GM19240 (cell line): ENCODE results near the gene SORCS2.

Experiments
- DNase-seq: peaks from one replicate; pipeline ENCODE4 v3.0.0; 2011; ENCODE audit warnings: low spot score; ENCODE audit not compliant: insufficient read length

The SORCS2 gene

GRCh38 chr4:7627251-7628250 lies 435.2 kb downstream of the SORCS2 start:
- DNase-seq, result no peak

- no peak for DNase-seq
Measured at GRCh38 chr4:7628432-7628831, 436.1 kb downstream of the SORCS2 start.

GRCh38 chr4:7629501-7630254 lies 437.3 kb downstream of the SORCS2 start:
- DNase-seq, result no peak

- DNase-seq, result no peak
Measured at GRCh38 chr4:7630568-7631287, 438.4 kb downstream of the SORCS2 start.

GRCh38 chr4:7631288-7632014 lies 439.1 kb downstream of the SORCS2 start:
- DNase-seq, result no peak

GRCh38 chr4:7632341-7632740 lies 440.0 kb downstream of the SORCS2 start:
- no peak for DNase-seq

GRCh38 chr4:7632971-7633370 lies 440.6 kb downstream of the SORCS2 start:
- DNase-seq, result no peak

- DNase-seq, result no peak
Measured at GRCh38 chr4:7634661-7635251, 442.4 kb downstream of the SORCS2 start.

GRCh38 chr4:7635445-7636239 lies 443.3 kb downstream of the SORCS2 start:
- DNase-seq, result no peak

GRCh38 chr4:7636240-7636508 lies 443.8 kb downstream of the SORCS2 start:
- no peak for DNase-seq

GRCh38 chr4:7637139-7637538 lies 444.8 kb downstream of the SORCS2 start:
- no peak for DNase-seq

- DNase-seq, result no peak
Measured at GRCh38 chr4:7637971-7638370, 445.6 kb downstream of the SORCS2 start.

- DNase-seq, result no peak
Measured at GRCh38 chr4:7638489-7638888, 446.2 kb downstream of the SORCS2 start.

- no peak for DNase-seq
Measured at GRCh38 chr4:7638984-7639789, 446.8 kb downstream of the SORCS2 start.

GRCh38 chr4:7640136-7640535 lies 447.8 kb downstream of the SORCS2 start:
- no peak for DNase-seq

GRCh38 chr4:7641712-7642111 lies 449.4 kb downstream of the SORCS2 start:
- no peak for DNase-seq

- DNase-seq, result no peak
Measured at GRCh38 chr4:7642741-7643458, 450.6 kb downstream of the SORCS2 start.

- DNase-seq, result no peak
Measured at GRCh38 chr4:7645158-7645557, 452.8 kb downstream of the SORCS2 start.

- DNase-seq, result no peak
Measured at GRCh38 chr4:7645956-7646355, 453.6 kb downstream of the SORCS2 start.
